Activated CD4-positive, alpha-beta memory T cell treated with anti-CD3 and anti-CD28 coated beads for 36 hours (primary cell): Measurements from ENCODE around the gene ABR. TPM values are rescaled to one million over a fixed set of nuclear protein-coding genes. Genes with fewer than 3 reads are reported as not detected.
"Not testable (repeated sequence)": the region's sequence is repeated elsewhere in the genome, so short reads cannot be mapped to it uniquely, and the experiment has no call there.

Experiments used
- CTCF ChIA-PET: fragments of 350-600 bp; sonication (Branson Sonifier 250); formaldehyde crosslinking; loops from one replicate; lab custom pipeline; 2021; ENCODE audit warnings: antibody characterized with exemption, inconsistent platforms; lab: Charles Lee
- POLR2A ChIA-PET: fragments of 350-600 bp; sonication (Branson Sonifier 250); formaldehyde crosslinking; loops from one replicate; lab custom pipeline; 2021; ENCODE audit warnings: antibody characterized with exemption; lab: Charles Lee
- DNase-seq: peaks from one replicate; pipeline ENCODE4 v3.0.0-alpha.2; 2020
- H3K27ac Mint-ChIP-seq: one replicate; pipeline ENCODE4 v1.8.0; 2021; ENCODE audit warnings: mixed read lengths
- H3K27me3 Mint-ChIP-seq: one replicate; pipeline ENCODE4 v1.8.0; 2021; ENCODE audit warnings: mixed read lengths
- H3K36me3 Mint-ChIP-seq: one replicate; pipeline ENCODE4 v1.8.0; 2021; ENCODE audit warnings: mixed read lengths
- H3K4me1 Mint-ChIP-seq: one replicate; pipeline ENCODE4 v1.8.0; 2021; ENCODE audit warnings: low read depth, mixed read lengths
- H3K4me3 Mint-ChIP-seq: one replicate; pipeline ENCODE4 v1.8.0; 2021; ENCODE audit warnings: mild to moderate bottlenecking, mixed read lengths
- H3K9me3 Mint-ChIP-seq: one replicate; pipeline ENCODE4 v1.8.0; 2021; ENCODE audit warnings: mixed read lengths
- intact Hi-C: fragments of 100-400 bp; cut with micrococcal nuclease; formaldehyde crosslinking; loops from one replicate; pipeline ENCODE4 v1.15.1; 2023
- total RNA-seq, 2 experiments: library from RNA; stranded (reverse); gene quantifications; one replicate each; pipeline ENCODE4 v1.2.3, GENCODE V29; 2021

Gene ABR
- total RNA-seq, 2 experiments from 2014 or later: 50.3 to 54.5 TPM

DNA sequence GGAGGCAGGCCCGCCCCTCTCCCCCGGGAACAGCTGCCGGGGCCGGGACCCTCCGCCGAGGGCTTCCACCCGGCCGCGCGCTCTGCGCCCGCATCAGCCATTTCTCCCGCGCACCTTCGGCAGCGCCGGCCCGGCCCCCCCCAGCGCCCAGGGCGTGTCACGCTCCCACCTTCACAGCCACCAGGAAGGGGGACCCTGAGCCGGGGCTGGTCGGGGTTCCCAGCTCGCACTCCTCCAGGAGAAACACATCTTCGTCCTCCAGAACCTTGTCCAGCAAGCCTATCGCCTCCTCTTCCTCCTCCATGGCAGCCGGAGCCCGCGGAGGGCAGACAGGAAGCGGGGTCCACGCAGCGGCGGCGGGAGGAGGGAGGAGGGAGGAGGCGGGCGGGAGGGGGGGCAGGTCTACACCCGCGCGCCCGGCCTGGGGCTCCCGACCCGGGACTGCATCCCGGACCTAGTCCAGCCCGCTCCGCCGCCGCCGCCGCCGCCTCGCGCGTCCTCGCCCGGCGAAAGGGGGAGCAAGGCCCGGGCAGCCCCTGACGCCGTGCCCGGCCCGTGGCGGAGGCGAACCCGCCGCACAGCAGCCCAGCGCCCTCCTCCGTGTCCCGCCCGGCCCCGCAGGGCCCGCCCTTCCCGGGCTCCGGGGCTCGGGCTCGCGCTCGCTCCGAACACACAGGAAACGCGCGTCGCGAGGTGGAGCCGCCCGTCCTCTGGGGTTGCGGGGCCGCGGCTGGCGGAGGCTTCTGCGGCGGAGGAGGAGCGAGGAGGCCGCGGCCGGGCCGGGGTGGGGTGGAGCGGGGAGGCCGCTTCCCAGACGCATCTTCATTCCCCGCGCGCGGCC lies 70.8 kb downstream of the ABR start:
- H3K4me1 Mint-ChIP-seq: peaks cover 38% of the 10 kb centered on the region
- POLR2A ChIA-PET: no interaction called here
- H3K36me3 Mint-ChIP-seq: no peaks in the 10 kb centered on the region
- DNase-seq: peak; percentile 73
- peak overlapping the region; percentile 88 for H3K4me3 Mint-ChIP-seq
- H3K27me3 Mint-ChIP-seq: no peaks in the 10 kb centered on the region
- H3K9me3 Mint-ChIP-seq: no peaks in the 10 kb centered on the region
- H3K27ac Mint-ChIP-seq: peak overlapping the region; percentile 80
- intact Hi-C loops: no loop called here
- CTCF ChIA-PET: interaction anchor here (1.1 to 1.4 kb wide), 2 partner anchors 14 to 50 kb away, joined by 4 to 8 read pairs; no protein-coding TSS in a partner anchor

- Mint-ChIP-seq H3K4me3 (peak overlapping the region; percentile 88), H3K9me3 (no peaks in the 10 kb centered on the region), H3K27ac (peak overlapping the region; percentile 20), H3K4me1 (peaks cover 38% of the 10 kb centered on the region), H3K27me3 (no peaks in the 10 kb centered on the region), H3K36me3 (no peaks in the 10 kb centered on the region)
- ChIA-PET CTCF (interaction anchor here (1.1 to 1.4 kb wide), 2 partner anchors 14 to 50 kb away, joined by 4 to 8 read pairs; no protein-coding TSS in a partner anchor), POLR2A (no interaction called here)
- DNase-seq: no peak
- intact Hi-C loops: no loop called here
Measured at GRCh38 chr17:1108478-1108764, 71.4 kb downstream of the ABR start.

DNA sequence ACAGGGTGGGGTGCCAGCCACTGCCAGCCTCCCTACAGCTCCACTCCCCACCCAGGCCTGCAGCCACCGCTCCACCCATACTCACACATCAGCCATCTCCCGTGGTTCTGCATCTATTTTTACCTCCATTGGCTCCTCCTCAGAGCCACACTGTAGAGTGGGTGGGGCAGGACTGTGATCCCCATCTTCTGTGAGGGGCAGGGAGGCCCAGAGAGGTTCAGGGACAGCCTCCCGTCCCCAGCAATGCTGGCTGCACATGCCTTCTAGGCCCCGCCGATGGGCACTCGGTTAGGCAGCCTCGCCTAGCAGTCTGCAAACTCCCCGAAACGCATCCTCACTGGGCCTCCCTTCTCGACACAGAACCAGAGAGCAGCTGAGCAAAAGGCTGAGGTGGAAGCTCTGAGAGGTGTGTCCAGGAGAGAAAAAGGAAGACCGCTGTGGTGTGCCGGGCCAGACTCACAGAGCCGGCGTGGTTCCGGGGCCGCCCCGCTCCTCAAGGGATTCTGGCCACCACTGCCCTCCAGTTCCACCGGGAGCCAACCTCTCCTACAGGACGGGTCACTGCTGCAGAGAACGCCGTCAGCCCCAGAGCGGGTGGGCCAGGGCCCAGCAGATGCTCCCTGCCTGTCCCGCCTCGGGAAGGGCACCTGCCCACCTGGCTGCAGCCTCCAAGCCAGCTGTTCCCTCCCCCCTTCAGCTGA lies 71.9 kb downstream of the ABR start:
- no peaks in the 10 kb centered on the region for H3K9me3 Mint-ChIP-seq
- peak overlapping the region; percentile 88 for H3K4me3 Mint-ChIP-seq
- peaks cover 38% of the 10 kb centered on the region for H3K4me1 Mint-ChIP-seq
- no peaks in the 10 kb centered on the region for H3K27me3 Mint-ChIP-seq
- POLR2A ChIA-PET: no interaction called here
- peak; percentile 29 for DNase-seq
- peak overlapping the region; percentile 20 for H3K27ac Mint-ChIP-seq
- CTCF ChIA-PET: interaction anchor here (1.1 to 1.4 kb wide), 2 partner anchors 15 to 49 kb away, joined by 4 to 8 read pairs; no protein-coding TSS in a partner anchor
- intact Hi-C loops: no loop called here
- no peaks in the 10 kb centered on the region for H3K36me3 Mint-ChIP-seq

DNA sequence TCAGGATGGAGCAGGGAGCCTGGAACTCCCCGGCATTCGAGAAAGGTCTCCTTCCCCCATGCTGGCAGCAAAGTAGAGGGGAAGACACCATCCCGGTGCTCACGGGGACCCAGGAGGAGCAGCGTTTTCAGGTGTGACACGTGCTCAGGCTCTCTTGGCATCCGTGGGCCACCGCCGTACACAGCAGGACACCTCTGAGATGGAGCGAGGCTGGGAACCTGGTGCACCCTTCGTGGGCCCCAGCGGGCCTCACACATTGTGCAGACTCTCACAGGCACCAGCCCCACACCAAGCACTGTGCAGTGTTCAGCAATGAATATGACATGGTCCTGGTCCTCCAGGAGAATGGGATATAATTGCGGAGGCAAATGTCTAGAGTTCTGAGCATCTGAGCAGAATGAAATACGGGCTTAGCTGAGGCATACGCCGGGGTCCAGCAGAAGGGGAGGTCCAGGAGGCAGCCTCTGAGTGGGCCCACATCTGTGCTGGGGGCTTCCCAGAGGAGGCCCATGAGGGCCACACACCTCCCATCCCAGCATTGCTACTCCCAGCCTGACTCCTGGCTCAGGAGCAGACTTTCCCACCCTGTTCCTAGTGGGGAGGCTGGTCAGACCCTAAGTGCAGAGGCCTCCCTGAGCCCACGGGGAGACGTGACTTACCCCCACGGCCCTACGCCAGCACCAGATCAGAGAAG lies 72.6 kb downstream of the ABR start:
- Mint-ChIP-seq H3K9me3 (no peaks in the 10 kb centered on the region), H3K27me3 (no peaks in the 10 kb centered on the region), H3K27ac (peak overlapping the region; percentile 53), H3K4me1 (peaks cover 38% of the 10 kb centered on the region), H3K36me3 (no peaks in the 10 kb centered on the region), H3K4me3 (peak overlapping the region; percentile 88)
- POLR2A ChIA-PET: no interaction called here
- no peak for DNase-seq
- intact Hi-C loops: no loop called here
- CTCF ChIA-PET: interaction anchor here (1.4 kb wide), 1 partner anchor 49 kb away, joined by 8 read pairs; no protein-coding TSS in a partner anchor

DNA sequence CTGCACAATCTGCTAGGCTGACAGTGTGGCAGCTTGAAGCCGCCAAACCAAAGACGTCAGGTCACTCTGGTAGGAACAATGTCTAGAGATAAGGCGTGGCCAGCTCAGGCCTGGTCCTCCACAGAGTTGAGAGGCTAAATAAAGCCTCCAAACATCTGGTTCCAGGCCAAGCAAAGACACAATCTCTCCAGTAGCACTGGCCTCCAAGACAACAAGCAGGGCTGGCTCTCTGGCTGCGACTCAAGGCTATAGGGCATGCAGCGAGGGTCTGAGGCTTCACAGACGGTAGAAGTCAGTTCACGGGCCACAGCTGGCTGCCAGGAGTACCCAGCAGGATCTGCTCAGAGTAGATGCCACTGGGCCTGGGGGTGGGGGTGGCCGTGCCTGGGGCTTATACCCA lies 75.6 kb downstream of the ABR start:
- Mint-ChIP-seq H3K36me3 (peaks cover 5% of the 10 kb centered on the region), H3K4me1 (peaks cover 22% of the 10 kb centered on the region), H3K27ac (no peak overlapping the region), H3K4me3 (no peak overlapping the region), H3K9me3 (no peaks in the 10 kb centered on the region), H3K27me3 (no peaks in the 10 kb centered on the region)
- intact Hi-C loops: no loop called here
- DNase-seq: no peak
- ChIA-PET CTCF (no interaction called here), POLR2A (no interaction called here)

DNA sequence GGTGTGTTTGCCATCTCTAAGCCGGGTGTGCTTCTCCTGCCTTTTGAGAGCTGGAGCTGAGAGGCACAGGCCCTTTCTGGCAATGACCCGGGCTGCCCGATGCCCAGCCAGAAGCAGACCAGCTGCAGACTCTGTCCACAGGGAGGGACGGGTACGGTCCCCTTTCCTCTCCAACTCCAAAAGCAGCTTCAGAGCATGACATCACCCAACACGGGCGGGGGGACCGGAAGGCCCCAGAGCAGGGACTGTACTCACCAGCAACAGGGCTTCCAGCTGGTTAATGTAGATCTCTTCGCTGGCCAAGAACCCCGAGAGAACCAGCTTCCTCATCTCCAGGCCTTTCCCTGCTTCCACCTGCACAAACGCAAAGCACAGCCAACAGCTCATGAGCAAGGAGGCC lies 79.4 kb downstream of the ABR start:
- POLR2A ChIA-PET: no interaction called here
- DNase-seq: no peak
- H3K9me3 Mint-ChIP-seq: no peaks in the 10 kb centered on the region
- CTCF ChIA-PET: no interaction called here
- no peaks in the 10 kb centered on the region for H3K27me3 Mint-ChIP-seq
- intact Hi-C loops: no loop called here
- H3K27ac Mint-ChIP-seq: no peak overlapping the region
- H3K4me3 Mint-ChIP-seq: no peak overlapping the region
- peaks cover 29% of the 10 kb centered on the region for H3K4me1 Mint-ChIP-seq
- peaks cover 17% of the 10 kb centered on the region for H3K36me3 Mint-ChIP-seq

DNA sequence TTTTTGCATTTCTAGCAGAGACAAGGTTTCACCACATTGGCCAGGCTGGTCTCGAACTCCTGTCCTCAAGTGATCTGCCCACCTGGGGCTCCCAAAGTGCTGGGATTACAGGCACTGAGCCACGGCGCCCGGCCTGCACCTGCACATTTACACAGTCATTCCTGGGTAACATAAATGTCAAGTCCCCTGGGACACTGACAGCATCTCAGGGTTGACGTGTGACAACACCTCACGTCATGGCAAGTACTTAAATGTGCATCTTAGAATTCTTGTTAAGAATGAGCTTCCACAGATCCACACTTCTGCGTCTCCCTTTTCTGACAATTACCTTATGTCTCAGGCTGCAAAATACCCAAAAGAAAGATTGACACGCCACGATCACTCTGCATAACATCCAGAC lies 80.5 kb downstream of the ABR start:
- ChIA-PET POLR2A (no interaction called here), CTCF (no interaction called here)
- no peaks in the 10 kb centered on the region for H3K9me3 Mint-ChIP-seq
- H3K27ac Mint-ChIP-seq: no peak overlapping the region
- no peak for DNase-seq
- H3K27me3 Mint-ChIP-seq: no peaks in the 10 kb centered on the region
- peaks cover 29% of the 10 kb centered on the region for H3K4me1 Mint-ChIP-seq
- no peak overlapping the region for H3K4me3 Mint-ChIP-seq
- H3K36me3 Mint-ChIP-seq: peaks cover 20% of the 10 kb centered on the region
- intact Hi-C loops: no loop called here

GRCh38 chr17:1097972-1098744 lies 81.6 kb downstream of the ABR start:
- POLR2A ChIA-PET, intact Hi-C loops, H3K4me3 Mint-ChIP-seq, H3K27me3 Mint-ChIP-seq, H3K9me3 Mint-ChIP-seq: not testable (repeated sequence)
- peaks cover 31% of the 10 kb centered on the region for H3K4me1 Mint-ChIP-seq
- peak; percentile 24 for DNase-seq
- H3K36me3 Mint-ChIP-seq: peaks cover 24% of the 10 kb centered on the region
- peak overlapping the region; percentile 18 for H3K27ac Mint-ChIP-seq
- CTCF ChIA-PET: interaction anchor here (0.7 kb wide), 1 partner anchor 100 kb away, joined by 6 read pairs; no protein-coding TSS in a partner anchor

GRCh38 chr17:1096215-1096614 lies 83.6 kb downstream of the ABR start:
- Mint-ChIP-seq H3K4me3 (no peak overlapping the region), H3K9me3 (no peaks in the 10 kb centered on the region), H3K4me1 (peaks cover 31% of the 10 kb centered on the region), H3K27ac (no peak overlapping the region), H3K36me3 (peaks cover 26% of the 10 kb centered on the region), H3K27me3 (no peaks in the 10 kb centered on the region)
- ChIA-PET POLR2A (interaction anchor here (0.6 kb wide), 1 partner anchor 199 kb away, joined by 3 read pairs; no protein-coding TSS in a partner anchor), CTCF (interaction anchor here (1.1 to 1.6 kb wide), 4 partner anchors 27 to 91 kb away, joined by 3 to 5 read pairs (median 4); no protein-coding TSS in a partner anchor)
- no peak for DNase-seq
- intact Hi-C loops: no loop called here

DNA sequence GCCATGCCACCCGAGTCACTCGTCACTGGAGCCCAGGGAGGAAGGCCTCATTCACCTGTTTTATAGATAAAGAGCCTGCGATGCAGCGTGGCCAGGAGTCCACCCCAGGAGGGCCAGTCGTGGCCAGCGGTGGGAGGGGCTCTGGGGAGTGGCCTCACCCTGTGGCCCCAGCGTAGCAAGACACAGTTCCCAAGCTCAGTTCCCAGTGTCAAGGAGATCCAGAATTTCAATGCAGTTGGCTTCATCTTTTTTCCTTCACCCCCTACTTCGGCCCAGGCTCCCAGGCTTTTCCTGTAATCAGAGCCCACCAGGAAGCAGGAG lies 84.0 kb downstream of the ABR start:
- Mint-ChIP-seq H3K27me3 (no peaks in the 10 kb centered on the region), H3K27ac (no peak overlapping the region), H3K4me1 (peaks cover 31% of the 10 kb centered on the region), H3K9me3 (no peaks in the 10 kb centered on the region), H3K4me3 (no peak overlapping the region), H3K36me3 (peaks cover 26% of the 10 kb centered on the region)
- intact Hi-C loops: no loop called here
- CTCF ChIA-PET: interaction anchor here (1.3 kb wide), 1 partner anchor 27 kb away, joined by 4 read pairs; no protein-coding TSS in a partner anchor
- no peak for DNase-seq
- POLR2A ChIA-PET: interaction anchor here (0.6 kb wide), 1 partner anchor 199 kb away, joined by 3 read pairs; no protein-coding TSS in a partner anchor

GRCh38 chr17:1095090-1095852 lies 84.5 kb downstream of the ABR start:
- ChIA-PET POLR2A (no interaction called here), CTCF (interaction anchor here (1.3 to 1.8 kb wide), 2 partner anchors 28 to 92 kb away, joined by 4 to 5 read pairs; no protein-coding TSS in a partner anchor)
- Mint-ChIP-seq H3K27ac (no peak overlapping the region), H3K4me3 (no peak overlapping the region), H3K36me3 (peaks cover 26% of the 10 kb centered on the region), H3K9me3 (no peaks in the 10 kb centered on the region), H3K27me3 (no peaks in the 10 kb centered on the region), H3K4me1 (peaks cover 31% of the 10 kb centered on the region)
- DNase-seq: no peak
- intact Hi-C loops: no loop called here
